Gastroesophageal sphincter (tissue), 2 donors: Measurements from ENCODE around the gene VTI1A.

Experiments
- POLR2A ChIP-seq, 2 donors: fragments of 450-650 bp; IDR thresholded peaks; one replicate each; pipeline ENCODE4 v1.6.1; 2017; ENCODE audit warnings: antibody characterized with exemption in 2 of 2, mild to moderate bottlenecking in 2 of 2, moderate library complexity in 1 of 2
- POLR2AphosphoS5 ChIP-seq: sonication (generic); formaldehyde crosslinking; IDR thresholded peaks from one replicate; pipeline ENCODE4 v1.6.1; 2017; ENCODE audit warnings: antibody characterized with exemption

GRCh38 chr10:112855134-112855533 lies 408.1 kb downstream of the VTI1A start:
- TF ChIP-seq POLR2A (IDR thresholded peaks at IDR 0.05), result no peak
- no peak for TF ChIP-seq POLR2AphosphoS5
